GM12878 (cell line): ENCODE data around the gene TAF13. TPM values are rescaled to one million over a fixed set of nuclear protein-coding genes. Genes with fewer than 3 reads are reported as not detected.
A peak's percentile ranks its signal among the peaks of the same experiment; 100 is the strongest.

ENCODE experiments used
- BCL3 ChIP-seq: IDR thresholded peaks from 2 replicates; pipeline ENCODE4 v1.6.1; 2011; ENCODE audit warnings: borderline replicate concordance, low read depth, mild to moderate bottlenecking, moderate library complexity, low read length; ENCODE audit not compliant: insufficient read depth, poor library complexity, severe bottlenecking
- E2F4 ChIP-seq: IDR thresholded peaks from 2 replicates; pipeline ENCODE4 v1.6.1; 2012; ENCODE audit warnings: low read depth, low read length, improper control_type of control experiment
- GABPA ChIP-seq: IDR thresholded peaks from 2 replicates; pipeline ENCODE4 v1.6.1; 2014; ENCODE audit warnings: antibody characterized with exemption, low read depth, mild to moderate bottlenecking, inconsistent platforms
- GATAD2B ChIP-seq: fragments of 450-650 bp; conservative IDR thresholded peaks from 2 replicates; pipeline ENCODE4 v1.6.1; 2017; ENCODE audit warnings: low read depth, mild to moderate bottlenecking, moderate library complexity
- JUNB ChIP-seq: IDR thresholded peaks from 2 replicates; pipeline ENCODE4 v1.6.1; 2016; ENCODE audit warnings: antibody characterized with exemption, mild to moderate bottlenecking
- MLLT1 ChIP-seq: fragments of 450-650 bp; IDR thresholded peaks from 2 replicates; pipeline ENCODE4 v1.6.1; 2016; ENCODE audit warnings: mild to moderate bottlenecking
- PAX8 ChIP-seq: fragments of 450-650 bp; IDR thresholded peaks from 2 replicates; pipeline ENCODE4 v1.6.1; 2017; ENCODE audit warnings: mild to moderate bottlenecking, moderate library complexity
- RAD21 ChIP-seq: IDR thresholded peaks from 2 replicates; pipeline ENCODE4 v1.6.1; 2011; ENCODE audit warnings: mild to moderate bottlenecking, low read depth, low read length, moderate library complexity; ENCODE audit not compliant: insufficient read depth
- REST ChIP-seq: IDR thresholded peaks from 2 replicates; pipeline ENCODE4 v1.6.1; 2012; ENCODE audit warnings: mild to moderate bottlenecking, low read depth, low read length
- SMARCA5 ChIP-seq: fragments of 450-650 bp; IDR thresholded peaks from 2 replicates; pipeline ENCODE4 v1.6.1; 2017; ENCODE audit warnings: mild to moderate bottlenecking
- ZBTB33 ChIP-seq: fragments of 450-650 bp; IDR thresholded peaks from 2 replicates; pipeline ENCODE4 v1.6.1; 2017; ENCODE audit warnings: mild to moderate bottlenecking
- ZNF592 ChIP-seq: fragments of 450-650 bp; IDR thresholded peaks from 2 replicates; pipeline ENCODE4 v1.6.1; 2017; ENCODE audit warnings: mild to moderate bottlenecking, moderate library complexity
- polyA plus RNA-seq, 11 experiments: library from polyadenylated mRNA; depleted of rRNA in 4 of 11; unstranded in 6 of 11; stranded (reverse) in 5 of 11; fragments of >200 nt; fragmentation: Nextera tagmentation in 4 of 11; fragmentation: Illumina TruSeq in 1 of 11; extraction: Ambion mirVana in 4 of 11; extraction: Trizol in 1 of 11; gene quantifications; 1 replicate in 1 of 11; 2 replicates in 10 of 11; pipeline versions ENCODE4 v1.2.1 to v1.2.3, GENCODE V29; 2011 to 2016; ENCODE audit warnings: inconsistent platforms in 2 of 11, missing spikeins in 2 of 11, low read depth in 1 of 11
- total RNA-seq, 4 experiments: library from RNA; depleted of rRNA in 3 of 4; stranded (reverse); fragments of >200 nt in 3 of 4; fragmentation: Illumina TruSeq in 1 of 4; extraction: Trizol in 1 of 4; gene quantifications; 2 replicates each; pipeline versions ENCODE4 v1.2.1 to v1.2.3, GENCODE V29; 2013 to 2021

Gene TAF13
- total and polyA plus RNA-seq, 10 of the 15 experiments (the other 5 are each of a cell fraction or from before 2014, with no cell fraction given), result 8.1 to 30.6 (median 18.0) TPM

GRCh38 chr1:109041621-109042468 lies 34.0 kb downstream of the TAF13 start, which contains the start of gene WDR47 (continued):
- no peak for TF ChIP-seq REST
- peak; percentile 99 for TF ChIP-seq MLLT1
- TF ChIP-seq RAD21, result no peak
- 0 out of 2 replicates have a peak, but pooled peaks have one; percentile 10 for TF ChIP-seq E2F4
- TF ChIP-seq GABPA, result no peak
- peak; percentile 63; the same call in 1 of the 2 replicates for TF ChIP-seq GATAD2B
- no peak for TF ChIP-seq SMARCA5
- no peak for TF ChIP-seq BCL3
- no peak for TF ChIP-seq ZBTB33
- TF ChIP-seq PAX8, result no peak
- no peak for TF ChIP-seq JUNB
- TF ChIP-seq ZNF592, result no peak
